IMR-90 (cell line): ENCODE measurements around the gene SLC16A5. TPM values are rescaled to one million over a fixed set of nuclear protein-coding genes. Genes with fewer than 3 reads are reported as not detected.

Source experiments
- ATAC-seq: fragments of 200-7000 bp; cut with Tn5 transposase; 2 replicates; pipeline ENCODE4 v1.9.1; 2020; ENCODE audit warnings: low read depth, mild to moderate bottlenecking, moderate library complexity
- BruUV-seq: library from RNA; stranded (reverse); fragments of 400-500 nt; replicated peaks from 2 replicates; lab custom pipeline; 2021; lab: Mats Ljungman, UMichigan
- CTCF ChIA-PET: fragments of 300-600 bp; formaldehyde crosslinking; extraction: SDS; loops from one replicate; lab custom pipeline; 2021; ENCODE audit warnings: antibody characterized with exemption; lab: Yijun Ruan, JAX
- POLR2A ChIA-PET: fragments of 300-600 bp; sonication (Branson Sonifier 250); formaldehyde crosslinking; loops from one replicate; lab custom pipeline; 2022; ENCODE audit warnings: antibody characterized with exemption; ENCODE audit not compliant: unreplicated experiment; lab: Charles Lee
- DNase-seq: peaks from one replicate; pipeline ENCODE4 v3.0.0; 2013
- H2AFZ ChIP-seq: replicated peaks from 2 replicates; pipeline ENCODE3; 2013; ENCODE audit warnings: low read length, mild to moderate bottlenecking; ENCODE audit not compliant: poor library complexity
- H2AK5ac ChIP-seq: 2 replicates; pipeline ENCODE4 v1.6.1; 2013; ENCODE audit warnings: low read depth, low read length, inconsistent platforms
- H2AK9ac ChIP-seq: replicated peaks from 2 replicates; pipeline ENCODE3; 2013; ENCODE audit warnings: mild to moderate bottlenecking, low read depth, low read length, moderate library complexity; ENCODE audit not compliant: poor library complexity
- H2BK120ac ChIP-seq: 2 replicates; pipeline ENCODE4 v1.6.1; 2013; ENCODE audit warnings: low read depth, low read length, inconsistent platforms
- H2BK15ac ChIP-seq: 3 replicates; pipeline ENCODE4 v1.6.1; 2013; ENCODE audit warnings: low read depth, low read length, inconsistent platforms
- H2BK20ac ChIP-seq: 2 replicates; pipeline ENCODE4 v1.6.1; 2013; ENCODE audit warnings: low read depth, mild to moderate bottlenecking, inconsistent platforms, low read length, moderate library complexity
- H2BK5ac ChIP-seq: 2 replicates; pipeline ENCODE4 v1.6.1; 2013; ENCODE audit warnings: mild to moderate bottlenecking, low read depth, low read length, inconsistent platforms; ENCODE audit not compliant: poor library complexity, severe bottlenecking
- H3K14ac ChIP-seq: replicated peaks from 2 replicates; pipeline ENCODE4 v1.6.1; 2013; ENCODE audit warnings: low read depth, low read length, inconsistent platforms
- H3K18ac ChIP-seq: 2 replicates; pipeline ENCODE4 v1.6.1; 2013; ENCODE audit warnings: low read depth, low read length, control low read depth
- H3K23ac ChIP-seq: 2 replicates; pipeline ENCODE4 v1.6.1; 2013; ENCODE audit warnings: low read depth, low read length, inconsistent platforms
- H3K27ac ChIP-seq: 2 replicates; pipeline ENCODE4 v1.5.1; 2013; ENCODE audit warnings: mild to moderate bottlenecking, control low read depth, low read length; ENCODE audit not compliant: insufficient read depth
- H3K27me3 ChIP-seq: 2 replicates; pipeline ENCODE4 v1.6.1; 2013; ENCODE audit warnings: low read length; ENCODE audit not compliant: control insufficient read depth, insufficient read depth
- H3K36me3 ChIP-seq: 2 replicates; pipeline ENCODE4 v1.6.1; 2013; ENCODE audit warnings: low read length, mixed read lengths; ENCODE audit not compliant: control insufficient read depth, insufficient read depth
- H3K4ac ChIP-seq: 2 replicates; pipeline ENCODE4 v1.6.1; 2013; ENCODE audit warnings: low read depth, low read length, inconsistent platforms
- H3K4me1 ChIP-seq: 2 replicates; pipeline ENCODE4 v1.6.1; 2013; ENCODE audit warnings: low read length, mixed read lengths; ENCODE audit not compliant: control insufficient read depth, insufficient read depth
- H3K4me2 ChIP-seq: 2 replicates; pipeline ENCODE4 v1.6.1; 2013; ENCODE audit warnings: low read depth, mild to moderate bottlenecking, control low read depth, low read length, moderate library complexity
- H3K4me3 ChIP-seq: 2 replicates; pipeline ENCODE4 v1.5.1; 2013; ENCODE audit warnings: low read depth, mild to moderate bottlenecking, control low read depth, low read length, moderate library complexity; ENCODE audit not compliant: insufficient read depth
- H3K56ac ChIP-seq: 2 replicates; pipeline ENCODE4 v1.6.1; 2013; ENCODE audit warnings: low read length, inconsistent platforms; ENCODE audit not compliant: insufficient read depth; ENCODE audit errors: extremely low read depth
- H3K79me1 ChIP-seq, 2 experiments: 2 replicates each; pipeline ENCODE4 v1.6.1; 2013; ENCODE audit warnings: low read length in 2 of 2, inconsistent platforms in 1 of 2, low read depth in 1 of 2
- H3K9ac ChIP-seq: 2 replicates; pipeline ENCODE4 v1.6.1; 2013; ENCODE audit warnings: low read depth, low read length, control low read depth
- H3K9me1 ChIP-seq: 2 replicates; pipeline ENCODE4 v1.6.1; 2013; ENCODE audit warnings: low read length, inconsistent platforms; ENCODE audit not compliant: insufficient read depth
- H3K9me3 ChIP-seq: 2 replicates; pipeline ENCODE4 v1.6.1; 2013; ENCODE audit warnings: low read length; ENCODE audit not compliant: control insufficient read depth, insufficient read depth
- H4K20me1 ChIP-seq: 2 replicates; pipeline ENCODE4 v1.6.1; 2013; ENCODE audit warnings: low read length, inconsistent platforms; ENCODE audit not compliant: insufficient read depth
- H4K5ac ChIP-seq: 2 replicates; pipeline ENCODE4 v1.6.1; 2013; ENCODE audit warnings: mild to moderate bottlenecking, low read depth, low read length, control low read depth
- H4K8ac ChIP-seq, 2 experiments: 2 replicates each; pipeline ENCODE4 v1.6.1; 2013; ENCODE audit warnings: low read depth in 2 of 2, low read length in 2 of 2, control low read depth in 1 of 2, inconsistent platforms in 1 of 2
- H4K91ac ChIP-seq: 2 replicates; pipeline ENCODE4 v1.6.1; 2013; ENCODE audit warnings: low read depth, low read length, inconsistent platforms; ENCODE audit not compliant: insufficient read depth
- BHLHE40 ChIP-seq: fragments of 150-350 bp; IDR thresholded peaks from 2 replicates; pipeline ENCODE4 v1.6.1; 2016; ENCODE audit warnings: mild to moderate bottlenecking, low read depth, low read length
- CEBPB ChIP-seq: IDR thresholded peaks from 2 replicates; pipeline ENCODE4 v1.6.1; 2012; ENCODE audit warnings: low read depth, low read length, improper control_type of control experiment
- CHD1 ChIP-seq: IDR thresholded peaks from 2 replicates; pipeline ENCODE4 v1.6.1; 2012; ENCODE audit warnings: low read depth, low read length, improper control_type of control experiment
- CTCF ChIP-seq: conservative IDR thresholded peaks from 2 replicates; pipeline ENCODE4 v1.5.1; 2012; ENCODE audit warnings: mild to moderate bottlenecking, low read depth, low read length, improper control_type of control experiment
- ELK1 ChIP-seq: fragments of 150-350 bp; IDR thresholded peaks from 2 replicates; pipeline ENCODE4 v1.6.1; 2016; ENCODE audit warnings: low read depth, mild to moderate bottlenecking, low read length, moderate library complexity, borderline replicate concordance
- FOS ChIP-seq: fragments of 150-350 bp; IDR thresholded peaks from 2 replicates; pipeline ENCODE4 v1.6.1; 2016; ENCODE audit warnings: low read depth, low read length
- MAFK ChIP-seq: IDR thresholded peaks from 2 replicates; pipeline ENCODE4 v1.6.1; 2012; ENCODE audit warnings: low read depth, low read length, improper control_type of control experiment
- MAZ ChIP-seq: IDR thresholded peaks from 2 replicates; pipeline ENCODE4 v1.6.1; 2012; ENCODE audit warnings: low read depth, mild to moderate bottlenecking, low read length, improper control_type of control experiment, moderate library complexity, borderline replicate concordance
- MXI1 ChIP-seq: IDR thresholded peaks from 2 replicates; pipeline ENCODE4 v1.6.1; 2012; ENCODE audit warnings: low read depth, mild to moderate bottlenecking, low read length, moderate library complexity, borderline replicate concordance
- NFE2L2 ChIP-seq: fragments of 150-350 bp; IDR thresholded peaks from 2 replicates; pipeline ENCODE4 v1.6.1; 2016; ENCODE audit warnings: low read depth, mild to moderate bottlenecking, low read length
- RCOR1 ChIP-seq: IDR thresholded peaks from 2 replicates; pipeline ENCODE4 v1.6.1; 2012; ENCODE audit warnings: mild to moderate bottlenecking, low read length, improper control_type of control experiment; ENCODE audit not compliant: insufficient replicate concordance
- RFX5 ChIP-seq: IDR thresholded peaks from 2 replicates; pipeline ENCODE4 v1.8.0; 2012; ENCODE audit warnings: low read depth, mild to moderate bottlenecking, low read length, moderate library complexity
- SMC3 ChIP-seq: fragments of 150-350 bp; IDR thresholded peaks from 2 replicates; pipeline ENCODE4 v1.6.1; 2016; ENCODE audit warnings: low read depth, mild to moderate bottlenecking, antibody characterized with exemption, low read length, moderate library complexity
- USF2 ChIP-seq: fragments of 150-350 bp; IDR thresholded peaks from 2 replicates; pipeline ENCODE4 v1.6.1; 2017; ENCODE audit warnings: mild to moderate bottlenecking, antibody characterized with exemption, low read length, low read depth
- WGBS, 2 experiments: methylation state at CpG; one replicate each; pipeline versions ENCODE4 v1.1.5 to v1.1.7; 2013; ENCODE audit warnings: missing lambda C conversion rate in 2 of 2; ENCODE audit not compliant: insufficient read length in 1 of 2; ENCODE audit errors: extremely low coverage in 2 of 2; 5-methylcytosine and 5-hydroxymethylcytosine counted together
- dilution Hi-C: fragments of 300-500 bp; cut with HindIII; formaldehyde crosslinking; loops from one replicate; pipeline ENCODE4 v1.14.3; 2018; ENCODE audit warnings: low sequenced_read_pairs; ENCODE audit not compliant: unreplicated experiment
- in situ Hi-C: fragments of 300-500 bp; cut with MboI; formaldehyde crosslinking; loops from 3 replicates; pipeline ENCODE4 v1.14.3; 2019; ENCODE audit warnings: low sequenced_read_pairs, inconsistent platforms, mixed read lengths
- intact Hi-C: fragments of 100-400 bp; cut with micrococcal nuclease; formaldehyde crosslinking; loops from 2 replicates; pipeline ENCODE4 v1.10.0; 2022
- polyA plus RNA-seq, 3 experiments: library from polyadenylated mRNA; depleted of rRNA; stranded (reverse); fragments of >200 nt; gene quantifications; 2 replicates each; pipeline ENCODE4 v1.2.3, GENCODE V29; 2012; ENCODE audit warnings: low replicate concordance in 1 of 3
- total RNA-seq: library from RNA; depleted of rRNA; stranded (reverse); fragments of >200 nt; gene quantifications from 2 replicates; pipeline ENCODE4 v1.2.3, GENCODE V29; 2012

SLC16A5 gene
- total and polyA plus RNA-seq, 2 of the 4 experiments (the other 2 are of a cell fraction), result 1.8 to 7.1 TPM

GRCh38 chr17:75097865-75098264 is 10.1 kb downstream of the SLC16A5 start:
- 92% methylated on average over 2 of the region's 7 CpGs; no CpG with 5 or more reads in 1 of the 2 experiments for WGBS, 2 experiments

More at GRCh38 chr17:75097865-75098264, 10.1 kb downstream of the SLC16A5 start:
- ATAC-seq (no peak), DNase-seq (no peak)
- Histone ChIP-seq H3K79me1 (peaks cover 0 to 8% of the 10 kb centered on the region in 2 experiments; a peak in 1 of 4 replicates), H4K91ac (no peak overlapping the region), H3K18ac (no peak overlapping the region), H3K9ac (no peak overlapping the region), H2BK5ac (no peak overlapping the region), H3K4me2 (no peak overlapping the region), H3K4ac (no peak overlapping the region; the same call in 1 of the 2 replicates), H3K36me3 (peaks cover 9% of the 10 kb centered on the region), H3K56ac (no peak overlapping the region), H2BK20ac (no peak overlapping the region), H4K20me1 (no peaks in the 10 kb centered on the region; the same call in none of the 2 replicates), H3K27ac (no peak overlapping the region), H3K4me1 (peaks cover 10% of the 10 kb centered on the region), H4K8ac (no peak overlapping the region), H3K14ac (no peak overlapping the region), H2BK120ac (no peak overlapping the region), H3K4me3 (no peak overlapping the region), H3K9me3 (no peaks in the 10 kb centered on the region), H3K23ac (no peak overlapping the region), H3K9me1 (peaks cover 7% of the 10 kb centered on the region; the same call in 1 of the 2 replicates), H2BK15ac (no peak overlapping the region), H4K5ac (no peak overlapping the region), H2AFZ (no peak overlapping the region), H3K27me3 (no peaks in the 10 kb centered on the region), H2AK9ac (peak overlapping the region; percentile 42), H2AK5ac (peak overlapping the region; percentile 28; the same call in 1 of the 2 replicates)
- in situ Hi-C loops (no loop called here), dilution Hi-C loops (no loop called here), intact Hi-C loops (no loop called here)
- ChIA-PET POLR2A (no interaction called here), CTCF (no interaction called here)
- BruUV-seq, result no TSS peak
- no peak for TF ChIP-seq ELK1
- no peak for TF ChIP-seq USF2
- no peak for TF ChIP-seq RFX5
- no peak for TF ChIP-seq BHLHE40
- no peak for TF ChIP-seq MAFK
- TF ChIP-seq RCOR1, result no peak
- TF ChIP-seq CHD1, result no peak
- no peak for TF ChIP-seq CTCF
- TF ChIP-seq CEBPB, result no peak
- no peak for TF ChIP-seq SMC3
- TF ChIP-seq FOS, result no peak
- no peak for TF ChIP-seq MXI1
- TF ChIP-seq NFE2L2, result no peak
- TF ChIP-seq MAZ, result no peak
